Measurements from ENCODE around the gene PIAS1.

DNA sequence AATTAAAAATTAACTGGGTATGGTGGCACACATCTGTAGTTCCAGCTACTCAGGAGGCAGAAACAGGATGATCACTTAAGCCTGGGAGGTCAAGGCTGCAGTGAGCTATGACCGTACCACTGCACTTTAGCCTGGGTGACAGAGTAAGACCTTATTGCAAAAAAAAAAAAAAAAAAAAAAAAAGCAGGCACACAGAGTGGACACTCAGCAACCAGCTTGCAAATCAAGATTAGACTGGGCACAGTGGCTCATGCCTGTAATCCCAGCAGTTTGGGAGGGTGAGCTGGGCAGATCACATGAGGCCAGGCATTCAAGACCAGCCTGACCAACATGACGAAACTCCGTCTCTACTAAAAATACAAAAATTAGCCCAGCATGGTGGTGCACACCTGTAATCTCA, 170.0 kb downstream of the PIAS1 start:
- TF ChIP-seq, protein P1, sequence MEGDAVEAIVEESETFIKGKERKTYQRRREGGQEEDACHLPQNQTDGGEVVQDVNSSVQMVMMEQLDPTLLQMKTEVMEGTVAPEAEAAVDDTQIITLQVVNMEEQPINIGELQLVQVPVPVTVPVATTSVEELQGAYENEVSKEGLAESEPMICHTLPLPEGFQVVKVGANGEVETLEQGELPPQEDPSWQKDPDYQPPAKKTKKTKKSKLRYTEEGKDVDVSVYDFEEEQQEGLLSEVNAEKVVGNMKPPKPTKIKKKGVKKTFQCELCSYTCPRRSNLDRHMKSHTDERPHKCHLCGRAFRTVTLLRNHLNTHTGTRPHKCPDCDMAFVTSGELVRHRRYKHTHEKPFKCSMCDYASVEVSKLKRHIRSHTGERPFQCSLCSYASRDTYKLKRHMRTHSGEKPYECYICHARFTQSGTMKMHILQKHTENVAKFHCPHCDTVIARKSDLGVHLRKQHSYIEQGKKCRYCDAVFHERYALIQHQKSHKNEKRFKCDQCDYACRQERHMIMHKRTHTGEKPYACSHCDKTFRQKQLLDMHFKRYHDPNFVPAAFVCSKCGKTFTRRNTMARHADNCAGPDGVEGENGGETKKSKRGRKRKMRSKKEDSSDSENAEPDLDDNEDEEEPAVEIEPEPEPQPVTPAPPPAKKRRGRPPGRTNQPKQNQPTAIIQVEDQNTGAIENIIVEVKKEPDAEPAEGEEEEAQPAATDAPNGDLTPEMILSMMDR (IDR thresholded peaks at IDR 0.05; ENCODE audit: insufficient read depth, low read length, poor library complexity, severe bottlenecking), result no peak
- no peak for TF ChIP-seq EZH2phosphoT487 (conservative IDR thresholded peaks at IDR 0.05; ENCODE audit: low read length)

Measured in SU-DHL-6 (cell line).